Stimulated activated CD8-positive, alpha-beta memory T cell treated with anti-CD3 and anti-CD28 coated beads, Interleukin-4, amount 100 ng/mL, for 4 hours (primary cell): ENCODE results near the gene IFNL1.
"Not testable (repeated sequence)": the region's sequence is repeated elsewhere in the genome, so short reads cannot be mapped to it uniquely, and the experiment has no call there.

Experiments
- DNase-seq, 2 donors: peaks; one replicate each; pipeline ENCODE4 v3.0.0-alpha.2; 2020; ENCODE audit warnings: low read depth in 2 of 2, low spot score in 1 of 2

Gene IFNL1

DNA sequence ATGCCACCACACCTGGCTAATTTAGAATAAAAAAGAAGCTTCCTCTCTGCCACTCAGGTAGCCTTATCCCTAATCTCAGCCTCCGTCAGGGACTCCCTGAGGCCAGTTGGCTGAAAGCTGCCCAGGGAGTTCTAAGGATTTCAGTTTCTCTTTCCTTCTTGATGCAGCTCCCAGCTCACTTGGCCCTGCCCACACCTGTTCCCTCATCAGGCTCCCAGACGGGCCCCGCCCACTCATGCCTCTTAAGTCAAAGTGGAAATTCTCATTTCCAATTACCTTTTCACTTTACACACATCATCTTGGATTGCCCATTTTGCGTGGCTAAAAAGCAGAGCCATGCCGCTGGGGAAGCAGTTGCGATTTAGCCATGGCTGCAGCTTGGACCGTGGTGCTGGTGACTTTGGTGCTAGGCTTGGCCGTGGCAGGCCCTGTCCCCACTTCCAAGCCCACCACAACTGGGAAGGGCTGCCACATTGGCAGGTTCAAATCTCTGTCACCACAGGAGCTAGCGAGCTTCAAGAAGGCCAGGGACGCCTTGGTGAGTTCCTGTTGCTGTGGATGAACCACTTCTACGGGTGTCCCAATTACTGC, at the start of gene IFNL1:
Gene IFNL1, plus strand, starts transcription at position 353 of the 591 bp plus-strand sequence. Its CDS starts 15 bp downstream, at position 368.
- DNase-seq = no peak

DNA sequence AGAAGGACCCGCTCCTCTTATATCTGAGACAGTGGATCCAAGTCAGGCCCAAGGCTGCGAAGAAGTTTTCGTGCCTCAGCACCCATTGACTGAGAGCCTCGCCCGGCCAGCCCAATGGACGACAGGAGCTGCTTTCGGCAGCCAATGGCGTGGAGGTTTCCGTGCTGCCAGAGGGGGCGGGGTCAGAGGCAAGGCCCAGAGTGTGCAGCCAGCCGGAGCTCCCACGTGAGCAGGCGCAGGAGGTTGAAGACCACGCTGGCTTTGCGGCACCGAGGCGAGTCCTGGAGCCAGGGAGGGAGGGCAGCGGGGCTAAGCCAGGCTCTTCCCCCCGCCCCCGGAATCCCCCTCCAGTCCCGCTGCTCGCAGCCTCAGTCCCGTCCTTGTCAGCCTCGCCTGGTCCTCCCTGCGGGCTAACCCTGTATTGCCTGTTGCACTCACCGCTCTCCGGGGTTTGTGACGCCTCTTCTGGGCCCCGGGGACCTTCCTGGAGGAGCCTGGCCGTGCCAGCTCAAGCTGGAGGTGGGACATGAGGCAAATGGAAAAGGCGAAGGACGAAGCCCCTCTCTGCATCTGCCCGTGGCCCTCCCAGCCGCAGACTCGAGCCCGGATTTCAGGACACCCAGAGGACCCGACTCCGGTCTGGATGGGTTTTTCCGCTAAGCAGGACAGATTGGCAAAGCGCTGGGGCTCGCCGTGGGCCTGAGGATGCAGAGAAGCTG, 49.1 kb upstream of the IFNL1 start:
- DNase-seq = no peak

DNA sequence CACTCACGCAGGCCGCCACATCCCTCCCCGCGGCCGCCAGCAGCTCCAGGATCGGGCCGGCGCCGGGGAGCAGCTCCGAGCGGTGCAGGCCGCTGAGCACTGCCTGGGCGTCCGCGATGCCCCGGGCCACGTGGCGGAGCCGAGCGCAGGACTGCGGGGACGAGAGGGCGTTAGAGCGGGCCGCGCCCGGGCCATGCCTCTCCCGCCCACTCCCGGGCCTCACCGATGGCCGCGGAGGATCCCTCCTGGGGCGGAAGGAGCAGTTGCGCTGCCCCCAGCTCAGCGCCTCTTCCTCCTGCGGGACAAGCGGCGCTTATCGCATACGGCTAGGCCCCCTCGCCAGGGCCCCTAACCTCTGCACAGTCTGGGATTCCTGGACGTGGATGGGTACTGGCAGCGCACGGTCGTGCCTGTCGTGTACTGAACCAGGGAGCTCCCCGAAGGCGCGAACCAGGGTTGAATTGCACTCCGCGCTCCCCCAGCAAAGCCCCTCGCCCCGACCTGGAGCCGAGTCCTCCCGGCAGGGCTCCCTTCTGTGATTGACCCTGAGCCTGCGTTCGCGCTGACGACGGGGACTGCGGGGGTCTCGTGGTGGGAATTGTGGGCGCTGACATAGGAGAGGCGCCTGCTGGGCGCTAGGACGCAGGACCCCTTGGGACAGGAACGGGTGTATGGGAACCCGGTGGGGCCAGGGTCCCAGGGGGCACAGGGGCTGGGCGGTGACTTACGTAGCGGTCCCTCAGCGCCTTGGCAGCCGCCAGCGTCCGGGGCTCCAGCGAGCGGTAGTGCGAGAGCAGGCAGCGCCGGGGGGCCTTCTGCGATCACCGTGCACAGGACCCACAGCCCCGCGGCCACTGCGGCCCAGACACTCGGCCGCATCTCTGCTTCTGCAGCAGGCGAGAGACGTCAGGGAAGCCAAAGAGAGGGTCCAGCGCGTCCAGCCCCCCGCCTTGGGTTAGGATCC, 48.2 kb upstream of the IFNL1 start:
- no peak for DNase-seq

DNA sequence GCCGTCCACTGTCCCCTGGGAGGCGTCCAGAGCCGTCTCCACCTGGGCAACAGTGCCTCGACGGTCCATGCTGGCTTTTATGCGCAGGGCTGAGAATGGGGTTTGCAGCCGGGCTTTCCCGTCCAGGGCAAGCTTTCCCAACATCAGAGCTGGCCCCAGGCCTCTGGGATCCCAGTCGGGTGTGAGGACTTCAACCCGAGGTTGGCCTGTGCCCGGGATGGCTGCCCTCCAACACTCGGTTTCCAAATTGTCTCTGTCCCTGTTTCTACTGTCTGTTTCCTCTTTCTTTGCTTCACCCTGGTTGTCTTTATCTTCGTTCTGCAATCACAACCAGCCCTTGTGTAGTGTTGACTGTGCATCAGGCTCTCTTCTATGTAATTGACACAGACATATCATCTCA, 47.4 kb upstream of the IFNL1 start, which contains the start of gene IFNL4:
Gene IFNL4, minus strand, starts transcription at position 51 of the 400 bp plus-strand sequence.
- no peak for DNase-seq

DNA sequence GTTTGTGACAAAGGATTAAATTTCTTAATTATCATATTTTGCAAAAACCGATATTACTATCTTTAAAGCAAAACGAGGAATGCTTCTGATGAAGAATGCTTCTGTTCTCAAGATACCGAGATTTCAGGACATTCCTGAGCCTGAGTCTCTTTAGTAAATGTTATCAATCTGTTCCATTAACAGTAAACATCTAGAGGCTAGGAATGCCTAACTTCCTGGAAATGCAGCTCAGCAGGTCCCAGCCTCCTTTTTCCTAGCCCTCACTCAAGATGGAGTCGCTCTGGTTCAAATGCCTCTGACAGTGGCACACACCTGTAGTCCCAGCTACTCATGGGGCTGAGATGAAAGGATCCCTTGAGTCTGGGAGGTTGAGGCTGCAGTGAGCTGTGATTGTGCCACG, 45.1 kb upstream of the IFNL1 start:
- no peak for DNase-seq

DNA sequence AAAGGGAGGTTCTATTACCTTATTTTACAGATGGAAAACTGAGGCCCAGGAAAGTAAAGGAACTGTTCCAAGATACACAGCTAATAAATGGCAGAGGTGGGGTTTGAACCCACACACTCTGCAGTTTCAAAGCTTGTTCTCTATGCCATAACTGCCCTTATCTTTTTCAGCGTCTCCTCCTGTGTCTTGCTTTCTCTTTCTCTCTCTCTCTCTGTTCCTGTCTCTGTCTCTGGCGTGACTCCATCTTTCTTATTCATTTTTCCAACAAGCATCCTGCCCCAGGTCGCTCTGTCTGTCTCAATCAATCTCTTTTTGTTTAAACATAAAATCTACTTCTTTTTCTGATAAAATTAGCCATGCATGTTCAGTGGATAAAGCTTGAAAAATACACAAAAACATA, 44.4 kb upstream of the IFNL1 start:
- DNase-seq = no peak

DNA sequence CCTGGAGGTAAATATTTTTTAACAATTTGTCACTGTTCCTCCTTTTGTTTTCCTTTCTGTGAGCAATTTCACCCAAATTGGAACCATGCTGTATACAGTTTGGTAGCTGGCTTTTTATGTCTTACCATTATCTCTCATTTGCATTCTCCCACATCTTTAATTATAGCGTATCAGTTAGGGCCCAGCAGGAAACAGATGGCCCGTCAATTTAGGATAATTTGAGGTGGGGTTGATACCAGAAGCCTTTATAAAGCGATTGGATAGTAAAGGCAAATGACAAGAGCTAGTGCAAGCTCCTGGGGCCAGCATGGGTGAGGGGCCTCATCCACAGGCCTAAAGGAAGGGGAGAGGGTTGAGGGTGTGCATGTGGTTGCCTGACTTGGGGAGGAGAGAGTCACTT, 43.7 kb upstream of the IFNL1 start:
- DNase-seq = no peak

DNA sequence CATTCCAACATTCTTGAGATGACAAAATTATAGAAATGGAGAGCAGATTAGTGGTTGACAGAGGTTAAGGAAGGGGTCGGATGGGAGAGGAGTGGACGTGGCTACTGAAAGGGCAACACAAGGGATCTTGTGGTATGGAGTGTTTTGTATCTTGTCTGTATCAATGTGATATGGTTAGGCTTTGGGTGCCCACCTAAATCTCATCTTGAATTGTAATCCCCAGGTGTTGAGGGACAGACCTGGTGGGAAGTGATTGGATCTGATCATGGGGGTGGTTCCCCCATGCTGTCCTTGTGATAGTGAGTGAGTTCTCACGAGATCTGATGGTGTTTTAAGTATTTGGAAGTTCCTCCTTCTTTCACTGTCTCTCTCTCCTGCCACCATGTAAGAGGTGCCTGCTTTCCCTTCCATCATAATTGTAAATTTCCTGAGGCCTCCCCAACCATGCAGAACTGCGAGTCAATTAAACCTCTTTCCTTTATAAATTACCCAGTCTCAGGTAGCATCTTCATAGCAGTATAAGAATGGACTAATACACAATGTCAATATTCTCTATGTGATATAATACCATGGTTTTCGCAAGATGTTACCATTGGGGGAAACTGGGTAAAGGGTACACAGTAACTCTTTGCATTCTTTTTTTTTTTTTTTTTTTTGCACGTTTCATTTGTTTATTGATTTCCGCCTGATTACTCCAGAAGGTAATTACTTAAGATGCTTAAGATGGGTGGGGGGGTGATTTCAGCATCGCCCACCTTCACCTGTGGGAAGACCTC, 42.6 kb upstream of the IFNL1 start:
- DNase-seq = no peak

DNA sequence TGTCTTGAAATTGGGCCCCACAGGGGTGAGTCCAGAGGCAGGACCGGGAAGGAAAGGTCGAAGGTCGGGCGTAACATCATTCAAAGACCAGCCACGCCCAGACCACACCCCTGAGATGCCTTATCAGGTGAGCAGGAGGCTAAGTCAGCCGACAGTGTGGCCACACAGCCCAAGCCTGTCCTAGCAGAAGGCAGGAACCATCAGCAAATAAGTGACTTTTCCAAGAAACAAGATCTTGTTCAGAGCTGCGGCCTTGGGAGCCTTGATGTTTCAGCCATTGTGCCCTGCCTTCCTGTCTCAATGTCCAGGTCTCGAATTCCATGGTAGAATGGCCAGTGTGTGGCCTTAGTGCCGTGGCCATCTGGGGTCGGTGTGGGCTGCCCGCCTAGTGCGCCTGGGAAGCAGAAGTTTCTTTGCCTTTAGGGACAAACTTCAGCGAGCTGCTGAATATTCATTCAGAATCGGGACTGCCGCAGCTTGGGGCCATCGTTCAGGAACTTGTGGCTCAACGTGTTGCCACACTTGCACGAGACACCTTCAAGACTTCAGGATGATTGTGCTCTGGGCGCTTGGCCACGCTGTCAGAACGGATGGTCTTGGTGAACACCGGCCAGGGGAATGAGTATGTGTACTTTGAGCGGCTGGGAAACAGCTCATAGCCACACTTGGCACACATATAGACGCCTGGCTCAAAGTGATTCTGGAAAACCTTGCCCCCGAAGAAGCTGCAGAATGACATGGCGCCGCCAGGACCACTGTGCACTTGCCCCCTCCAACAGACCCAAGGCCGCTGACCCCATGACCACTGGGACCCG, 41.5 kb upstream of the IFNL1 start:
- DNase-seq = no peak

DNA sequence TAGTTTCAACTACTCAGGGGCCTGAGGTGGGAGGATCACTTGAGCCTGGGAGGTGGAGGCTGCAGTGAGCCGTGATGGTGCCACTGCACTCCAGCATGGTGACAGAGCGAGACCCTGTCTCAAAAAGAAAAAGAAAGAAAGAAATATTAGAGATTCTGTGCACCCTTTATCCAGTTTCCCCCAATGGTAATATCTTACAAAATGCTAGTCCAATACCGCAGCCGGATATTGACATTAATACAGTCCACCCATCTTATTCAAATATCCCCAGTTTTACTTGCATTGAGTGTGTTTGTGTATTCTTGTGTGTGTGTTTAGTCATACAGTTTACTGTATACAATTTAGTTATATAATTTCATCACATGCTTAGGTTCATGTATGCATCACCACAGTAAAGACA, 39.0 kb upstream of the IFNL1 start:
- DNase-seq = no peak

DNA sequence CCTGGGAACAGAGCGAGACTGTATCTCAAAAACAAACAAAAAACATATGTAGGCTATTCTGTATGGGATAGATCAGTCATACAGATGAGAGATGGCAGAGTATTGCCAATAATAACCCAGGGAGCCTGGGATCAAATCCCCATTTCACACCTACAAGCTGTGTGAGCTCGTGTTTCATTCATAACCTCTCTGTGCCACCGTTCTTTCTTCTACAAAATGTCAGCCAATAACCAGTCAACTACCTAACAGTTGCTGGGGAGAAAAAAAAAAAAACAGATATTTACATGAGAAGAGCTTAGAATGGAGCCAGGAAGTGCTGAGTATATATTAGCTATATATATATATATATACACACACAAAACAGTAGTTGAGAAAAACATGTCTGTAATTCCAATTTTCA, 34.5 kb upstream of the IFNL1 start:
- DNase-seq = no peak

DNA sequence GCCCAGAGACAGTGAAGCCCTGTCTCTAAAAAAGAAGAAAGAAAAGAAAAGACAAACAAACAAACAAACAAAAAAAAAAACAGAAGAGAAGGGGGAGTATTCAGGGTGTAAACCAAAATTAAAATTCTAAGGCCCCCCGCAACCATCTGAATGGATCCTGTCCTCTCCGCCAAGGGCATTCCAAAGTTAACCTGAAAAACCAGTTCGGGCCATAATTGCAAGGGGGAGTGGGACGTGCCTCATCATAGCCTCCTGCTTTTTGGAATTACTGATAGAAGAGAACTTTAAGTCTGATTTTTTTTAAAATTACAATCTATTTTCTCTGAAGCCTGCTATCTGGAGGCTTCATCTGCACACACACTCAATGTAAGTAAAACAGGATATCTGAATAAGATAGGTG, 33.7 kb upstream of the IFNL1 start:
- no peak for DNase-seq

DNA sequence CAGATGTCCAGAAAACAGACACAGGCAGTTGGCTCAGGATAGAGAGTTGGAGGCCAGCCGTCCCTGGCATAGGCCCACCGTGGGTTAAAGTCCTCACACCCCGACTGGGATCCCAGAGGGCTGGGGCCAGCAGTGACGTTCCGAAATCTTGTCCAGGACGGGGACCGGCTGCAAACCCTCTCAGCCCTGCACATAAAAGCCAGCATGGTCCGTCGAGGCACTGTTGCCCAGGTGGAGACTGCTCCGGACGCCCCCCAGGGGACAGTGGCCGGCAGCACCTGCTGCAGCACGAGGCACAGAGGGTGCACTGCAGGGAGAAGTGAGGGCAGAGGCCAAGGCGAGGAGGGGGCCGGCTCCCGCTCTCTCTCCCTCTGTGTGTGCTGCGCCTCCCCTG, 32.3 kb upstream of the IFNL1 start:
- no peak for DNase-seq

DNA sequence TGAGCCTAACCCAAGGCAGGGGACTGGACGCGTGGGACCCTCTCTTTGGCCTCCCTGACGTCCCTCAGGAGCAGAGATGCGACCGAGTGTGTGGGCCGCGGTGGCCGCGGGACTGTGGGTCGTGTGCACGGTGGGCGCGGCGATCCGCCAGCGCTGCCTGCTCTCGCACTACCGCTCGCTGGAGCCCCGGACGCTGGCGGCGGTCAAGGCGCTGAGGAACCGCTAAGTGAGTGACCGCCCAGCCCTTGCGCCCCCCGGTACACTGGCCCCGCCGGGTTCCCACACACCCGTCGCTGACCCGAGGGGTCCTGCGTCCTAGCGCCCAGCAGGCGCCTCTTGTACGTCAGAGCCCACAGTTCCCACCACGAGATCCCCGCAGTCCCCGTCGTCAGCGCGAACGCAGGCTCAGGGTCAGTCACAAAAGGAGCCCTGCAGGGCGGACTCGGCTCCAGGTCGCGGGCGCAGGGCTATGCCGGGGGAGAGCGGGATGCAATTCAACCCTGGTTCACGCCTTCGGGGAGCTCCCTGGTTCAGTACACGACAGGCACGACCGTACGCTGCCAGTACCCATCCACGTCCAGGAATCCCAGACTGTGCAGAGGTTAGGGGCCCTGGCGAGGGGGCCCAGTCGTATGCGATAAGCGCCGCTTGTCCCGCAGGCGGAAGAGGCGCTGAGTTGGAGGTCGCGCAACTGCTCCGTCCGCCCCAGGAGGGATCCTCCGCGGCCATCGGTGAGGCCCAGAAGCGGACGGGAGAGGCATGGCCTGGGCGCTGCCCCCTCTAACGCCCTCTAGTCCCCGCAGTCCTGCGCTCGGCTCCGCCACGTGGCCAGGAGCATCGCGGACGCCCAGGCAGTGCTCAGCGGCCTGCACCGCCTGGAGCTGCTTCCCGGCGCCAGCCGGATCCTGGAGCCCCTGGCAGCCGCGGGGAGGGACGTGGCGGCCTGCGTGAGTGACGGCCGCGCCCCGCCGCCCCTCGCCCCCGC, 31.6 kb upstream of the IFNL1 start:
- DNase-seq = no peak

DNA sequence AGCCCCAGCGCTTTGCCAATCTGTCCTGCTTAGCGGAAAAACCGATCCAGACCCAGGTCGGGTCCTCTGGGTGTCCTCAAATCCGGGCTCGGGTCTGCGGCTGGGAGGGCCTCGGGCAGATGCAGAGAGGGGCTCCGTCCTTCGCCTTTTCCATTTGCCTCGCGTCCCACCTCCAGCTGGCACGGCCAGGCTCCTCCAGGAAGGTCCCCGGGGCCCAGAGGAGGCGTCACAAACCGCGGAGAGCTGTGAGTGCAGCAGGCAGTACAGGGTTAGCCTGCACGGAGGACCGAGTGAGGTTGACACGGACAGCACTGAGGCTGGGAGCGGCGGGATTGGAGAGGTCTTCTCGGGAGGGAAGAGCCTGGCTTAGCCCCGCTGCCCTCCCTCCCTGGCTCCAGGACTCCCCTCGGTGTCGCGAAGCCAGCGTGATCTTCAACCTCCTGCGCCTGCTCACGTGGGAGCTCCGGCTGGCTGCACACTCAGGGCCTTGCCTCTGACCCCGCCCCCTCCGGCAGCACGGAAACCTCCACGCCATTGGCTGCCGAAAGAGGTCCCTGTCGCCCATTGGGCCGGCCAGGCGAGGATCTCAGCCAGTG, 30.8 kb upstream of the IFNL1 start:
- no peak for DNase-seq

DNA sequence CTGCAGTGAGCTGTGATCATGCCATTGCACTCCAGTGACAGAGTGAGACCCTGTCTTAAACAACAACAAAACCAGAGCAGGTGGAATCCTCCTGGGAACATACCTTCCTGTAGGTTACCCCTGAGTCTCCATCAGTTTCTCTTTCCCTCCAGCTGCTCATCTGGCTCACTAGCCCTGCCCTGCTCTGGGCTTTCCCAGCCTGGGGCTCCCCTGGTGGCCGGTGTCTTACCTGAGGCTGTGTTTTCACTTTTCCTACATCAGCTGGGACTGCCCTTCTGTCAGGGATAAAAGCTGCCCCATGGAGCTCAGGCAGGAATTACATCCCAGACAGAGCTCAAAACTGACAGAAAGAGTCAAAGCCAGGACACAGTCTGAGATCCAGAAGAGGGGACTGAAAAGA, 28.1 kb upstream of the IFNL1 start, which contains the start of gene IFNL2:
Gene IFNL2, plus strand, starts transcription at position 312 of the 400 bp plus-strand sequence. CDS start 173 bp downstream, outside the sequence.
- DNase-seq = not testable (repeated sequence)

DNA sequence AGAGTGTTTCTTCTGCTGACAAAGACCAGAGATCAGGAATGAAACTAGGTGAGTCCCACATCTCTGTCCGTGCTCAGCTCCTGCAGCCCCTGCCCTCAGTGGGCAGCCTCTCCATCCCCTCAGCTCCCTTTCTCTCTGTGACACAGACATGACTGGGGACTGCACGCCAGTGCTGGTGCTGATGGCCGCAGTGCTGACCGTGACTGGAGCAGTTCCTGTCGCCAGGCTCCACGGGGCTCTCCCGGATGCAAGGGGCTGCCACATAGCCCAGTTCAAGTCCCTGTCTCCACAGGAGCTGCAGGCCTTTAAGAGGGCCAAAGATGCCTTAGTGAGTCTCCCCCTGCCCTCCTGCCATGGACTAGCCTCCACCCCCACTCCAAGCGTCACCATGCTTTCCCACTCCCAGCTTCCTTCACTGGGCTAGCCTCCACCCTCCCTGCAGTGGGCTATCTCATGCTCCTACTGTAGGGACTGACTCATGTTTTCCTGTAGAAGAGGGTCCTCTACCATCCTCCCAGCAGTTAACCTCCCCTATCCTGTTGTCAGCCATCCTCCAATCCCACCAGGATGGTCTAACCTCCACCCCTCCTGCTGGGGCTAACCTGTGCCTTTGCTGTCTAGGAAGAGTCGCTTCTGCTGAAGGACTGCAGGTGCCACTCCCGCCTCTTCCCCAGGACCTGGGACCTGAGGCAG, 27.5 kb upstream of the IFNL1 start:
- DNase-seq = not testable (repeated sequence)

DNA sequence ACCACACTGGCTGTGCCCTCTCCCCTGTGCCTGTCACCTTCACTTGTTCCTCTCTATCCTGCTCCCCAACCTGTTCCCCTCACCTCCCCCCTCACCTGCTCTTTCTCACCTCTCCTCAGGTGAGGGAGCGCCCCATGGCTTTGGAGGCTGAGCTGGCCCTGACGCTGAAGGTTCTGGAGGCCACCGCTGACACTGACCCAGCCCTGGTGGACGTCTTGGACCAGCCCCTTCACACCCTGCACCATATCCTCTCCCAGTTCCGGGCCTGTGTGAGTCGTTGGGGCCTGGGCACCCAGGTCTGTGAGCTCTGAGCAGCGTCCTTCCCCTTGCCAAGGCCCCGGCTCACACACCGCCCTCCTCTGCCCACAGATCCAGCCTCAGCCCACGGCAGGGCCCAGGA, 26.8 kb upstream of the IFNL1 start:
- DNase-seq = not testable (repeated sequence)
